HCT116 (cell line): Measurements from ENCODE around the gene RNU5B-1.

Experiments used
- CBX3 ChIP-seq: IDR thresholded peaks from 2 replicates; pipeline ENCODE4 v1.6.1; 2012; ENCODE audit warnings: low read depth
- CEBPB ChIP-seq: IDR thresholded peaks from 2 replicates; pipeline ENCODE4 v1.6.1; 2012; ENCODE audit warnings: low read depth
- EZH2 ChIP-seq: fragments of 200-600 bp; sonication (generic); IDR thresholded peaks from 2 replicates; pipeline ENCODE4 v1.6.1; 2017; ENCODE audit warnings: antibody characterized with exemption, mixed run types
- FOSL1 ChIP-seq: IDR thresholded peaks from 2 replicates; pipeline ENCODE4 v1.6.1; 2012; ENCODE audit warnings: low read depth
- JUND ChIP-seq: IDR thresholded peaks from 2 replicates; pipeline ENCODE4 v1.6.1; 2012
- POLR2A ChIP-seq: IDR thresholded peaks from 2 replicates; pipeline ENCODE4 v1.7.0; 2011; ENCODE audit warnings: borderline replicate concordance; ENCODE audit not compliant: insufficient read depth, insufficient read length; ENCODE audit errors: extremely low read depth
- POLR2AphosphoS5 ChIP-seq: IDR thresholded peaks from 2 replicates; pipeline ENCODE4 v1.6.1; 2011; ENCODE audit warnings: mild to moderate bottlenecking, low read depth, low read length, moderate library complexity
- RAD21 ChIP-seq: IDR thresholded peaks from 2 replicates; pipeline ENCODE4 v1.6.1; 2012; ENCODE audit warnings: low read depth, mild to moderate bottlenecking
- SP1 ChIP-seq: IDR thresholded peaks from 2 replicates; pipeline ENCODE4 v1.6.1; 2012; ENCODE audit warnings: low read depth
- SRF ChIP-seq: IDR thresholded peaks from 2 replicates; pipeline ENCODE4 v1.6.1; 2012; ENCODE audit warnings: low read depth
- YY1 ChIP-seq: IDR thresholded peaks from 2 replicates; pipeline ENCODE4 v1.6.1; 2011; ENCODE audit warnings: low read length, low read depth, moderate library complexity, mild to moderate bottlenecking; ENCODE audit not compliant: insufficient replicate concordance; ENCODE audit errors: extremely low read depth
- ZFX ChIP-seq: fragments of 450-650 bp; IDR thresholded peaks from 2 replicates; pipeline ENCODE4 v1.6.1; 2017
- TF ChIP-seq, protein P1 (sequence below), 3 experiments: fragments of 200-600 bp in 1 of 3; sonication (generic) in 1 of 3; IDR thresholded peaks in 2 of 3; conservative IDR thresholded peaks in 1 of 3; 2 replicates each; pipeline ENCODE4 v1.5.1; 2012 to 2017; ENCODE audit warnings: low read depth in 2 of 3, low read length in 2 of 3, antibody characterized with exemption in 1 of 3, borderline replicate concordance in 1 of 3, control low read depth in 1 of 3, mild to moderate bottlenecking in 1 of 3, mixed read lengths in 1 of 3, mixed run types in 1 of 3, moderate library complexity in 1 of 3; ENCODE audit not compliant: insufficient read depth in 1 of 3
- TF ChIP-seq, protein P2 (sequence below): IDR thresholded peaks from 2 replicates; pipeline ENCODE4 v1.6.1; 2011; ENCODE audit warnings: mild to moderate bottlenecking, low read length, moderate library complexity; ENCODE audit not compliant: insufficient replicate concordance; ENCODE audit errors: extremely low read depth

DNA sequence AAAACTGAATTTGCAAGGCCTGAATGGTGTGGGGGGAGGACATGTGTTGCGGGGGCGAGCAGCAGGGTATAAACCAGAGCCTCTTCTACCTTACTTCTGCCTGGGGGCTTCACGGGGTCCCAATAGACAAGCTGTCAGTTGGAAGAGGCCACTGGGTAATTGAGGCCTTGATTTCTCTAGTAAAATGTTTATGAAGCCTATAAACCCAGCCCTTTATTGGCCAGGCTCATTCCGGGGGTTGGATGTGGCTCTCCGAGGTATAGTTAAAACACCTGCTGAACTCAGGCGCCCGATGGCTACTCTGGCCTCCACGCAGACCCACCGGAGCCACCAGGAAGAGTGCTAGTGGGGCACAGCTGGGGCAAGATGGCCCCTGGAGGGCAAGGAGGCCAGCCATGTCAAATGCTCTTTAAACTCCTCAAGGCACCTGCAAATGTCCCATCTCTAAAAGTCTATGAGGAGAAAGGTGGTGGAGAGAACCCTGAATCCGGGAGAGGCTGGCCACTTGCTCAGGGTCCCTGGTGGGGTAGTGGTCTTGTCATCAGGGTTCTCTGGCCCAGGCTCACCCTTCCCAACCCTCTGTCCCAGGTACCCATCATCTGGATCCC is 39.0 kb downstream of the RNU5B-1 start:
- TF ChIP-seq SRF (no peak), YY1 (no peak), JUND (no peak), POLR2AphosphoS5 (no peak), ZFX (no peak), POLR2A (no peak), RAD21 (no peak), EZH2 (no peak), FOSL1 (no peak), CEBPB (no peak), CBX3 (no peak), SP1 (no peak)
- TF ChIP-seq, protein P1, sequence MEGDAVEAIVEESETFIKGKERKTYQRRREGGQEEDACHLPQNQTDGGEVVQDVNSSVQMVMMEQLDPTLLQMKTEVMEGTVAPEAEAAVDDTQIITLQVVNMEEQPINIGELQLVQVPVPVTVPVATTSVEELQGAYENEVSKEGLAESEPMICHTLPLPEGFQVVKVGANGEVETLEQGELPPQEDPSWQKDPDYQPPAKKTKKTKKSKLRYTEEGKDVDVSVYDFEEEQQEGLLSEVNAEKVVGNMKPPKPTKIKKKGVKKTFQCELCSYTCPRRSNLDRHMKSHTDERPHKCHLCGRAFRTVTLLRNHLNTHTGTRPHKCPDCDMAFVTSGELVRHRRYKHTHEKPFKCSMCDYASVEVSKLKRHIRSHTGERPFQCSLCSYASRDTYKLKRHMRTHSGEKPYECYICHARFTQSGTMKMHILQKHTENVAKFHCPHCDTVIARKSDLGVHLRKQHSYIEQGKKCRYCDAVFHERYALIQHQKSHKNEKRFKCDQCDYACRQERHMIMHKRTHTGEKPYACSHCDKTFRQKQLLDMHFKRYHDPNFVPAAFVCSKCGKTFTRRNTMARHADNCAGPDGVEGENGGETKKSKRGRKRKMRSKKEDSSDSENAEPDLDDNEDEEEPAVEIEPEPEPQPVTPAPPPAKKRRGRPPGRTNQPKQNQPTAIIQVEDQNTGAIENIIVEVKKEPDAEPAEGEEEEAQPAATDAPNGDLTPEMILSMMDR (IDR thresholded peaks at IDR 0.05 in 2 of 3, conservative IDR thresholded peaks at IDR 0.05 in 1 of 3; ENCODE audit: borderline replicate concordance in 1 of 3, insufficient read depth in 1 of 3, low read depth in 2 of 3, low read length in 2 of 3): no peak
- TF ChIP-seq, protein P2, sequence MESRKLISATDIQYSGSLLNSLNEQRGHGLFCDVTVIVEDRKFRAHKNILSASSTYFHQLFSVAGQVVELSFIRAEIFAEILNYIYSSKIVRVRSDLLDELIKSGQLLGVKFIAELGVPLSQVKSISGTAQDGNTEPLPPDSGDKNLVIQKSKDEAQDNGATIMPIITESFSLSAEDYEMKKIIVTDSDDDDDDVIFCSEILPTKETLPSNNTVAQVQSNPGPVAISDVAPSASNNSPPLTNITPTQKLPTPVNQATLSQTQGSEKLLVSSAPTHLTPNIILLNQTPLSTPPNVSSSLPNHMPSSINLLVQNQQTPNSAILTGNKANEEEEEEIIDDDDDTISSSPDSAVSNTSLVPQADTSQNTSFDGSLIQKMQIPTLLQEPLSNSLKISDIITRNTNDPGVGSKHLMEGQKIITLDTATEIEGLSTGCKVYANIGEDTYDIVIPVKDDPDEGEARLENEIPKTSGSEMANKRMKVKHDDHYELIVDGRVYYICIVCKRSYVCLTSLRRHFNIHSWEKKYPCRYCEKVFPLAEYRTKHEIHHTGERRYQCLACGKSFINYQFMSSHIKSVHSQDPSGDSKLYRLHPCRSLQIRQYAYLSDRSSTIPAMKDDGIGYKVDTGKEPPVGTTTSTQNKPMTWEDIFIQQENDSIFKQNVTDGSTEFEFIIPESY: no peak
